ENCODE results near the gene EYA4.
"Not testable (repeated sequence)": the region's sequence is repeated elsewhere in the genome, so short reads cannot be mapped to it uniquely, and the experiment has no call there.

The EYA4 gene

GRCh38 chr6:133505681-133506080 is 264.5 kb downstream of the EYA4 start:
- in situ Hi-C loops (cut with MboI; ENCODE audit: low sequenced_read_pairs): no loop called here

- in situ Hi-C loops (cut with MboI; ENCODE audit: low sequenced_read_pairs): no loop called here
These were observed 271.4 kb downstream of the EYA4 start for GRCh38 chr6:133512410-133513016.

GRCh38 chr6:133523816-133524215 is 282.7 kb downstream of the EYA4 start:
- in situ Hi-C loops (cut with MboI; ENCODE audit: low sequenced_read_pairs): no loop called here

GRCh38 chr6:133526436-133526835 is 285.3 kb downstream of the EYA4 start:
- in situ Hi-C loops (cut with MboI; ENCODE audit: low sequenced_read_pairs): no loop called here

GRCh38 chr6:133528566-133528965 is 287.4 kb downstream of the EYA4 start:
- in situ Hi-C loops (cut with MboI; ENCODE audit: low sequenced_read_pairs): no loop called here

- in situ Hi-C loops (cut with MboI; ENCODE audit: low sequenced_read_pairs): no loop called here
These were observed 291.8 kb downstream of the EYA4 start for GRCh38 chr6:133532908-133533307.

GRCh38 chr6:133539502-133540259 is 298.5 kb downstream of the EYA4 start:
- in situ Hi-C loops (cut with MboI; ENCODE audit: low sequenced_read_pairs): no loop called here

GRCh38 chr6:133540361-133540760 is 299.2 kb downstream of the EYA4 start:
- in situ Hi-C loops (cut with MboI; ENCODE audit: low sequenced_read_pairs): no loop called here

GRCh38 chr6:133541040-133541439 is 299.9 kb downstream of the EYA4 start:
- in situ Hi-C loops (cut with MboI; ENCODE audit: low sequenced_read_pairs): no loop called here

GRCh38 chr6:133542056-133542821 is 301.1 kb downstream of the EYA4 start:
- in situ Hi-C loops (cut with MboI; ENCODE audit: low sequenced_read_pairs): no loop called here

- in situ Hi-C loops (cut with MboI; ENCODE audit: low sequenced_read_pairs): no loop called here
These were observed 303.3 kb downstream of the EYA4 start for GRCh38 chr6:133544419-133544818.

GRCh38 chr6:133546098-133546497 is 304.9 kb downstream of the EYA4 start:
- in situ Hi-C loops (cut with MboI; ENCODE audit: low sequenced_read_pairs): no loop called here

GRCh38 chr6:133547136-133547535 is 306.0 kb downstream of the EYA4 start:
- in situ Hi-C loops (cut with MboI; ENCODE audit: low sequenced_read_pairs): no loop called here

- in situ Hi-C loops (cut with MboI; ENCODE audit: low sequenced_read_pairs): no loop called here
These were observed 307.4 kb downstream of the EYA4 start for GRCh38 chr6:133548423-133549159.

GRCh38 chr6:133549371-133549801 is 308.2 kb downstream of the EYA4 start:
- in situ Hi-C loops (cut with MboI; ENCODE audit: low sequenced_read_pairs): no loop called here

- in situ Hi-C loops (cut with MboI; ENCODE audit: low sequenced_read_pairs): no loop called here
These were observed 308.9 kb downstream of the EYA4 start for GRCh38 chr6:133550026-133550425.

GRCh38 chr6:133551436-133551835 is 310.3 kb downstream of the EYA4 start:
- in situ Hi-C loops (cut with MboI; ENCODE audit: low sequenced_read_pairs): no loop called here

GRCh38 chr6:133551847-133552341 is 310.7 kb downstream of the EYA4 start:
- in situ Hi-C loops (cut with MboI; ENCODE audit: low sequenced_read_pairs): no loop called here

GRCh38 chr6:133553652-133554051 is 312.5 kb downstream of the EYA4 start:
- in situ Hi-C loops (cut with MboI; ENCODE audit: low sequenced_read_pairs): no loop called here

GRCh38 chr6:133554121-133554520 is 313.0 kb downstream of the EYA4 start:
- in situ Hi-C loops (cut with MboI; ENCODE audit: low sequenced_read_pairs): not testable (repeated sequence)

- in situ Hi-C loops (cut with MboI; ENCODE audit: low sequenced_read_pairs): no loop called here
These were observed 314.5 kb downstream of the EYA4 start for GRCh38 chr6:133555685-133556084.
